ENCODE results near the gene NSD1. TPM values are rescaled to one million over a fixed set of nuclear protein-coding genes. Genes with fewer than 3 reads are reported as not detected.

The NSD1 gene
- total and polyA plus RNA-seq, 2 of the 8 experiments (the other 6 are each of a cell fraction or from before 2014, with no cell fraction given) = 22.8 to 168 TPM

- no peak overlapping the region for H2BK15ac ChIP-seq (ENCODE audit: low read length)
- ChIA-PET POLR2A (ENCODE audit: partially characterized antibody) (interaction anchor here (0.6 to 1.9 kb wide), 5 partner anchors 23 to 99 kb away, joined by 3 to 7 read pairs (median 4); partner anchors contain the start of gene NSD1), CTCF (ENCODE audit: partially characterized antibody) (interaction anchor here (0.6 to 1.4 kb wide), 4 partner anchors 67 to 119 kb away, joined by 3 to 5 read pairs (median 4); no protein-coding TSS in a partner anchor)
- no peak overlapping the region for H4K91ac ChIP-seq (replicated peaks; ENCODE audit: insufficient read length, low read length)
- H3K4ac ChIP-seq (replicated peaks; ENCODE audit: insufficient read length, low read depth, low read length) = no peak overlapping the region
- no peak overlapping the region for H3K23ac ChIP-seq (ENCODE audit: insufficient read length)
- H3K79me2 ChIP-seq (ENCODE audit: control insufficient read depth in 1 of 2, insufficient read depth in 2 of 2, low read length in 2 of 2) = peaks cover 0 to 74% of the 10 kb centered on the region in 2 experiments; a peak in 3 of 4 replicates
- H3K4me3 ChIP-seq (ENCODE audit: extremely low read depth in 1 of 4, insufficient read depth in 2 of 4, low read depth in 3 of 4, low read length in 4 of 4) = no peak overlapping the region
- H4K5ac ChIP-seq (ENCODE audit: insufficient read length, low read depth, low read length) = no peak overlapping the region
- peaks cover 2 to 33% (median 14%) of the 10 kb centered on the region in 4 experiments; a peak in 6 of 8 replicates for H3K36me3 ChIP-seq (ENCODE audit: control insufficient read depth in 2 of 4, insufficient read depth in 4 of 4, low read length in 3 of 4)
- WGBS, 2 experiments (ENCODE audit: extremely low coverage in 1 of 2, insufficient coverage in 1 of 2, insufficient read length in 1 of 2, insufficient replicate concordance in 2 of 2, low coverage in 1 of 2, low lambda C conversion rate in 2 of 2, missing lambda C conversion rate in 1 of 2) = 80% methylated on average over 1 of the region's 1 CpG; no CpG with 5 or more reads in 1 of the 2 experiments
- H4K8ac ChIP-seq (ENCODE audit: extremely low read depth, insufficient read depth, low read length) = no peak overlapping the region
- no peak for TF ChIP-seq SIRT6 (IDR thresholded peaks at IDR 0.05; ENCODE audit: low read length)
- TF ChIP-seq KDM5A (IDR thresholded peaks at IDR 0.05; ENCODE audit: low read length) = no peak
- no peak for TF ChIP-seq SUZ12 (IDR thresholded peaks at IDR 0.05; ENCODE audit: low read length)
- TF ChIP-seq GTF2F1 (IDR thresholded peaks at IDR 0.05; ENCODE audit: borderline replicate concordance, low read depth, low read length) = no peak
- no peak for TF ChIP-seq BRCA1 (IDR thresholded peaks at IDR 0.05; ENCODE audit: low read depth, low read length)
- TF ChIP-seq POLR2A (IDR thresholded peaks at IDR 0.05; ENCODE audit: control extremely low read depth in 1 of 2, low read depth in 2 of 2, low read length in 2 of 2) = no peak
- H3K23me2 ChIP-seq (ENCODE audit: low read depth, low read length) = no peaks in the 10 kb centered on the region
- FAIRE-seq (no peak), DNase-seq (ENCODE audit: low read depth in 1 of 2, low spot score in 2 of 2) (no peak)
- H3K18ac ChIP-seq (ENCODE audit: extremely low read depth, low read length) = no peak overlapping the region
- no peak overlapping the region for H2BK120ac ChIP-seq (replicated peaks; ENCODE audit: low read depth, low read length)
- H4K20me1 ChIP-seq (replicated peaks in 1 of 2; ENCODE audit: control insufficient read depth in 1 of 2, insufficient read depth in 2 of 2, low read length in 2 of 2) = peaks cover 2 to 3% of the 10 kb centered on the region in 2 experiments
- no peak overlapping the region for H3K14ac ChIP-seq (ENCODE audit: insufficient read length)
- no peak overlapping the region for H2AFZ ChIP-seq (ENCODE audit: low read length)
- no peak overlapping the region for H2AK5ac ChIP-seq (ENCODE audit: low read depth, low read length)
- no peak overlapping the region for H2BK5ac ChIP-seq (ENCODE audit: low read depth, low read length)
- H3K9ac ChIP-seq (replicated peaks in 1 of 4; ENCODE audit: extremely low read depth in 1 of 4, low read depth in 3 of 4, low read length in 3 of 4) = no peak overlapping the region
- H3K4me2 ChIP-seq (ENCODE audit: insufficient read depth in 1 of 2, low read depth in 2 of 2, low read length in 2 of 2) = no peak overlapping the region
- no peak overlapping the region for H3K27ac ChIP-seq (ENCODE audit: low read depth, low read length)
- no peak overlapping the region for H3K56ac ChIP-seq (replicated peaks; ENCODE audit: insufficient read length, low read depth, low read length)
- no peak overlapping the region for H2BK20ac ChIP-seq (ENCODE audit: low read length)
- H3K27me3 ChIP-seq (replicated peaks in 1 of 4; ENCODE audit: control insufficient read depth in 3 of 4, extremely low read depth in 1 of 4, insufficient read depth in 3 of 4, low read length in 3 of 4) = no peaks in the 10 kb centered on the region
- no peak overlapping the region for H2BK12ac ChIP-seq (ENCODE audit: low read depth, low read length)
- H3K4me1 ChIP-seq (replicated peaks in 1 of 4; ENCODE audit: control insufficient read depth in 3 of 4, insufficient read depth in 4 of 4, low read length in 3 of 4) = peaks cover 0 to 2% (median 0%) of the 10 kb centered on the region in 4 experiments; a peak in 1 of 7 replicates
- H3K79me1 ChIP-seq (ENCODE audit: low read depth, low read length) = peaks cover 6% of the 10 kb centered on the region; the same call in 1 of the 2 replicates
- no peaks in the 10 kb centered on the region for H3K9me3 ChIP-seq (ENCODE audit: insufficient read depth in 2 of 2, low read depth in 1 of 2, low read length in 1 of 2)
Measured at GRCh38 chr5:177232761-177233160, 99.2 kb downstream of the NSD1 start.
